ENCODE data around the gene PTPN3. TPM values are rescaled to one million over a fixed set of nuclear protein-coding genes. Genes with fewer than 3 reads are reported as not detected.

Gene PTPN3
- total RNA-seq, 1 donor from 2014 or later: 3.7 TPM

- peak; percentile 54 for DNase-seq (ENCODE audit: low spot score, unreplicated experiment)
- Mint-ChIP-seq H3K9me3 (ENCODE audit: low read depth) (no peaks in the 10 kb centered on the region), H3K4me3 (ENCODE audit: low read depth) (no peak overlapping the region), H3K36me3 (ENCODE audit: insufficient read depth) (no peaks in the 10 kb centered on the region), H3K4me1 (ENCODE audit: low read depth) (peaks cover 2% of the 10 kb centered on the region), H3K27ac (no peak overlapping the region), H3K27me3 (no peaks in the 10 kb centered on the region)
- TF ChIP-seq, protein P1, sequence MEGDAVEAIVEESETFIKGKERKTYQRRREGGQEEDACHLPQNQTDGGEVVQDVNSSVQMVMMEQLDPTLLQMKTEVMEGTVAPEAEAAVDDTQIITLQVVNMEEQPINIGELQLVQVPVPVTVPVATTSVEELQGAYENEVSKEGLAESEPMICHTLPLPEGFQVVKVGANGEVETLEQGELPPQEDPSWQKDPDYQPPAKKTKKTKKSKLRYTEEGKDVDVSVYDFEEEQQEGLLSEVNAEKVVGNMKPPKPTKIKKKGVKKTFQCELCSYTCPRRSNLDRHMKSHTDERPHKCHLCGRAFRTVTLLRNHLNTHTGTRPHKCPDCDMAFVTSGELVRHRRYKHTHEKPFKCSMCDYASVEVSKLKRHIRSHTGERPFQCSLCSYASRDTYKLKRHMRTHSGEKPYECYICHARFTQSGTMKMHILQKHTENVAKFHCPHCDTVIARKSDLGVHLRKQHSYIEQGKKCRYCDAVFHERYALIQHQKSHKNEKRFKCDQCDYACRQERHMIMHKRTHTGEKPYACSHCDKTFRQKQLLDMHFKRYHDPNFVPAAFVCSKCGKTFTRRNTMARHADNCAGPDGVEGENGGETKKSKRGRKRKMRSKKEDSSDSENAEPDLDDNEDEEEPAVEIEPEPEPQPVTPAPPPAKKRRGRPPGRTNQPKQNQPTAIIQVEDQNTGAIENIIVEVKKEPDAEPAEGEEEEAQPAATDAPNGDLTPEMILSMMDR (IDR thresholded peaks at IDR 0.05; ENCODE audit: unreplicated experiment): peak; percentile 89
These were observed 28.3 kb downstream of the PTPN3 start for GRCh38 chr9:109469646-109470358.

GRCh38 chr9:109468927-109469326, 29.2 kb downstream of the PTPN3 start:
- no peaks in the 10 kb centered on the region for H3K9me3 Mint-ChIP-seq (ENCODE audit: low read depth)
- no peak overlapping the region for H3K4me3 Mint-ChIP-seq (ENCODE audit: low read depth)
- no peak for DNase-seq (ENCODE audit: low spot score, unreplicated experiment)
- TF ChIP-seq, protein P1 (IDR thresholded peaks at IDR 0.05; ENCODE audit: unreplicated experiment): no peak
- peaks cover 4% of the 10 kb centered on the region for H3K4me1 Mint-ChIP-seq (ENCODE audit: low read depth)
- no peak overlapping the region for H3K27ac Mint-ChIP-seq
- H3K27me3 Mint-ChIP-seq: no peaks in the 10 kb centered on the region
- H3K36me3 Mint-ChIP-seq (ENCODE audit: insufficient read depth): no peaks in the 10 kb centered on the region

- no peaks in the 10 kb centered on the region for H3K36me3 Mint-ChIP-seq (ENCODE audit: insufficient read depth)
These were observed 30.2 kb downstream of the PTPN3 start for GRCh38 chr9:109467936-109468335.

GRCh38 chr9:109466623-109467590, 31.2 kb downstream of the PTPN3 start:
- H3K27ac Mint-ChIP-seq: no peak overlapping the region
- H3K27me3 Mint-ChIP-seq: no peaks in the 10 kb centered on the region
- H3K4me1 Mint-ChIP-seq (ENCODE audit: low read depth): peaks cover 4% of the 10 kb centered on the region

More at GRCh38 chr9:109467936-109468335, 30.2 kb downstream of the PTPN3 start:
- Mint-ChIP-seq H3K4me1 (ENCODE audit: low read depth) (peaks cover 4% of the 10 kb centered on the region), H3K9me3 (ENCODE audit: low read depth) (no peaks in the 10 kb centered on the region), H3K27ac (no peak overlapping the region), H3K27me3 (no peaks in the 10 kb centered on the region), H3K4me3 (ENCODE audit: low read depth) (no peak overlapping the region)
- no peak for DNase-seq (ENCODE audit: low spot score, unreplicated experiment)
- TF ChIP-seq, protein P1 (IDR thresholded peaks at IDR 0.05; ENCODE audit: unreplicated experiment): no peak

More at GRCh38 chr9:109466623-109467590, 31.2 kb downstream of the PTPN3 start:
- Mint-ChIP-seq H3K36me3 (ENCODE audit: insufficient read depth) (no peaks in the 10 kb centered on the region), H3K9me3 (ENCODE audit: low read depth) (no peaks in the 10 kb centered on the region), H3K4me3 (ENCODE audit: low read depth) (no peak overlapping the region)
- no peak for DNase-seq (ENCODE audit: low spot score, unreplicated experiment)
- TF ChIP-seq, protein P1 (IDR thresholded peaks at IDR 0.05; ENCODE audit: unreplicated experiment): no peak

All from progenitor cell of endocrine pancreas (in vitro differentiated cells).